SU-DHL-6 (cell line): ENCODE data around the gene GBX2.

ENCODE experiments used
- H2AFZ ChIP-seq: fragments of 200-600 bp; sonication (generic); 2 replicates; pipeline ENCODE4 v1.6.1; 2014; ENCODE audit warnings: low read depth, mild to moderate bottlenecking, moderate library complexity, mixed read lengths, antibody characterized with exemption, low read length; ENCODE audit not compliant: severe bottlenecking
- H3F3A ChIP-seq: fragments of 200-600 bp; shearing (Covaris generic); 2 replicates; pipeline ENCODE4 v1.6.0; 2016; ENCODE audit warnings: antibody characterized with exemption, mild to moderate bottlenecking; ENCODE audit not compliant: insufficient read depth
- H3K27ac ChIP-seq: fragments of 200-600 bp; sonication (generic); 2 replicates; pipeline ENCODE4 v1.5.1; 2016; ENCODE audit warnings: low read depth, mild to moderate bottlenecking, low read length, moderate library complexity, mixed read lengths
- H3K27me3 ChIP-seq: fragments of 200-600 bp; sonication (generic), shearing (Covaris generic); 2 replicates; pipeline ENCODE4 v1.6.0; 2014; ENCODE audit warnings: mild to moderate bottlenecking, low read length
- H3K36me3 ChIP-seq: fragments of 200-600 bp; sonication (generic); 2 replicates; pipeline ENCODE4 v1.6.1; 2014; ENCODE audit warnings: mild to moderate bottlenecking, low read length, mixed read lengths
- H3K4me2 ChIP-seq: fragments of 300-600, 200-600 bp; shearing (Covaris generic), sonication (generic); 2 replicates; pipeline ENCODE4 v1.6.0; 2014; ENCODE audit warnings: low read length, low read depth, mild to moderate bottlenecking; ENCODE audit not compliant: poor library complexity, severe bottlenecking
- H3K4me3 ChIP-seq: fragments of 200-600 bp; sonication (generic); 2 replicates; pipeline ENCODE4 v1.5.1; 2014; ENCODE audit warnings: antibody characterized with exemption, low read length, mild to moderate bottlenecking, mixed read lengths; ENCODE audit not compliant: insufficient read depth, poor library complexity, severe bottlenecking
- H3K79me2 ChIP-seq: fragments of 200-600 bp; sonication (generic); 2 replicates; pipeline ENCODE4 v1.6.1; 2014; ENCODE audit warnings: mild to moderate bottlenecking, low read length, moderate library complexity; ENCODE audit not compliant: insufficient read depth
- H3K9ac ChIP-seq: fragments of 200-600 bp; sonication (generic); 2 replicates; pipeline ENCODE4 v1.7.0; 2014; ENCODE audit warnings: mild to moderate bottlenecking, low read length
- H3K9me2 ChIP-seq: fragments of 200-600 bp; sonication (generic); replicated peaks from 2 replicates; pipeline ENCODE4 v1.6.1; 2014; ENCODE audit warnings: low read length; ENCODE audit not compliant: insufficient read depth
- H3K9me3 ChIP-seq: fragments of 200-600 bp; sonication (generic); 2 replicates; pipeline ENCODE4 v1.6.1; 2014; ENCODE audit warnings: low read length, mixed read lengths; ENCODE audit not compliant: insufficient read depth
- H4K20me1 ChIP-seq: fragments of 200-600 bp; sonication (generic); 2 replicates; pipeline ENCODE4 v1.6.1; 2014; ENCODE audit warnings: low read depth, mild to moderate bottlenecking, antibody characterized with exemption, low read length, moderate library complexity, mixed read lengths
- EZH2phosphoT487 ChIP-seq: fragments of 200-600 bp; sonication (generic), shearing (Covaris generic); conservative IDR thresholded peaks from 2 replicates; pipeline ENCODE4 v1.6.1; 2018; ENCODE audit warnings: mild to moderate bottlenecking, antibody characterized with exemption, low read length, moderate library complexity, mixed read lengths
- TF ChIP-seq, protein P1 (sequence below): fragments of 200-600 bp; sonication (generic); IDR thresholded peaks from one replicate; pipeline ENCODE4 v1.5.1; 2017; ENCODE audit warnings: antibody characterized with exemption, mild to moderate bottlenecking, low read length, moderate library complexity; ENCODE audit not compliant: insufficient read depth, poor library complexity, severe bottlenecking

The GBX2 gene

DNA sequence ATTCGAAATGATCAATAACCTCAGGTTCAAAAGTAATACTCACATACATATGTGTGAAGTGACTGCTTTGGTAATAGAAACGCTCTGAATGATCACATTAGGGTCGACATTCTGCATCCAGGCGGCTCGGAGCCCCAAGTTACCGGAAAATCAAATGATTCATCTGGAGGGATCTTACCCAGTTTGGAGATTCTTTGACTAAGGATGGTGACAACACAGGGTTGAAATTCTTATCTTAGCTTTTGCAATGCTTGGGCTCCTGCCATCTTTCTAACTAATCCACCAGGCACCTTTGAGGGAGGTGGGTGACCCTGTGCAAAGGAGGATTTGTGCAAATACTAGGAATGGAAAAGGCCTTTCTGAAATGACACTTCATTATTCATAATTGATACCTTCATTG lies 10.8 kb downstream of the GBX2 start:
- TF ChIP-seq, protein P1, sequence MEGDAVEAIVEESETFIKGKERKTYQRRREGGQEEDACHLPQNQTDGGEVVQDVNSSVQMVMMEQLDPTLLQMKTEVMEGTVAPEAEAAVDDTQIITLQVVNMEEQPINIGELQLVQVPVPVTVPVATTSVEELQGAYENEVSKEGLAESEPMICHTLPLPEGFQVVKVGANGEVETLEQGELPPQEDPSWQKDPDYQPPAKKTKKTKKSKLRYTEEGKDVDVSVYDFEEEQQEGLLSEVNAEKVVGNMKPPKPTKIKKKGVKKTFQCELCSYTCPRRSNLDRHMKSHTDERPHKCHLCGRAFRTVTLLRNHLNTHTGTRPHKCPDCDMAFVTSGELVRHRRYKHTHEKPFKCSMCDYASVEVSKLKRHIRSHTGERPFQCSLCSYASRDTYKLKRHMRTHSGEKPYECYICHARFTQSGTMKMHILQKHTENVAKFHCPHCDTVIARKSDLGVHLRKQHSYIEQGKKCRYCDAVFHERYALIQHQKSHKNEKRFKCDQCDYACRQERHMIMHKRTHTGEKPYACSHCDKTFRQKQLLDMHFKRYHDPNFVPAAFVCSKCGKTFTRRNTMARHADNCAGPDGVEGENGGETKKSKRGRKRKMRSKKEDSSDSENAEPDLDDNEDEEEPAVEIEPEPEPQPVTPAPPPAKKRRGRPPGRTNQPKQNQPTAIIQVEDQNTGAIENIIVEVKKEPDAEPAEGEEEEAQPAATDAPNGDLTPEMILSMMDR = no peak
- no peak for TF ChIP-seq EZH2phosphoT487
- Histone ChIP-seq H2AFZ (no peak overlapping the region), H3K4me2 (no peak overlapping the region), H3K4me3 (no peak overlapping the region), H3F3A (no peaks in the 10 kb centered on the region), H3K9me2 (no peaks in the 10 kb centered on the region), H3K9ac (no peak overlapping the region), H3K27me3 (no peaks in the 10 kb centered on the region), H3K27ac (no peak overlapping the region), H3K79me2 (no peaks in the 10 kb centered on the region), H4K20me1 (no peaks in the 10 kb centered on the region), H3K36me3 (no peaks in the 10 kb centered on the region), H3K9me3 (no peaks in the 10 kb centered on the region)

DNA sequence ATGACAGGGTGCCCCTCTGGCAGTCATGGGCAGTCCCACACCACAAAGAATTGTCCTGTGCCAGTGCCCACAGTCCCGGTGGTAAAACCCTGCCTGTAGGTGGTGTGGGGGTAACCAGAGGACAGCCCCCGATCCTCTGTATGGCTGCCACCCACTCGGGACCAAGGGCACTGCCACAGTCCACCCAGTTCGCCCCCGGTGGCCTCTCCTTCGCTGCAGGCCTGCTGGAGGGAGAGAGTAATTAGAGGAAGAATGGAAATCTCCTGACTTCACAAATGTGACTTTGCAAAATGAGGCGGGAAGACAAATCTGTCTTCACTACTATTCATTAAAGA lies 11.4 kb downstream of the GBX2 start:
- no peak overlapping the region for H3K27ac ChIP-seq
- TF ChIP-seq, protein P1 = no peak
- no peak for TF ChIP-seq EZH2phosphoT487
- H2AFZ ChIP-seq = no peak overlapping the region
- H3K9ac ChIP-seq = no peak overlapping the region
- no peaks in the 10 kb centered on the region for H3K9me2 ChIP-seq
- H3K4me3 ChIP-seq = no peak overlapping the region
- no peaks in the 10 kb centered on the region for H3K27me3 ChIP-seq
- H3F3A ChIP-seq = no peaks in the 10 kb centered on the region
- H3K36me3 ChIP-seq = no peaks in the 10 kb centered on the region
- H3K79me2 ChIP-seq = no peaks in the 10 kb centered on the region
- no peaks in the 10 kb centered on the region for H4K20me1 ChIP-seq
- H3K4me2 ChIP-seq = no peak overlapping the region
- H3K9me3 ChIP-seq = no peaks in the 10 kb centered on the region

DNA sequence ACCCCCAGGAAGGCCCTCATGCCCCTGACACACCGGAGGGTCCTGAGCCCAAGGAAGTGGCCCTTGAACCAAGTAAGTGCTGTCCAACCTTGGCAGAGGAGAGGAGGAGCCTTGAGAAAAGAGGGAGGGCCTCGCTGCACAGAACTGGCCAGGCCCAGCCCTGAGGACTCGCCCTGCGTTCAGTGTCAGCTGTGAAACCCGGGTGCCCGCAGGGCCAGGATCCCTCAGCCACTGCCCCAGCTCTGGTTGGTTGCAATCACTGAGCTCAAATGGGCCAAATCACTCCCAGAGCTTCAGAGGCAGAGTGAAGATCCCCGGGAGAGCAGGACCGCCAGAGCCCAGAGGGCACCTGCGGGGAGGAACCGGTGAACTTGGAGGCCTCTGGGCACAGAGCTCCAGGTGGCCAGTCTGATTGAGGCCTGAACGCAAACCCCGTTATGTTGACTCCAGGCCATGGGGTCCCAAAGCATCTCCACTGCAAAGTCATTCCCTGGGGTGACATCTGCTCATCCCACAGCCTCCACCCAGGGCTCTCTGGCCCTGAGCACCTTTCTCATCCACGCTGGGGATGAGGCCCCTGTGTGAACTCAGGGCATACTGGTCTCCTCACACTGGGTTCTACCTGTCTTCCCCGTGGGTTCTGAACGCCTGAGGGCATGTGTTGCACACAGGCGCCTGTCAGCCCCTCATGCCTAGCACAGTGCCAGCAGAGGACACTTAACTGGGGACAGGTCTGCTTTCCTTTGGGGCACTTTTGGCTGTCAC lies 11.9 kb downstream of the GBX2 start:
- Histone ChIP-seq H3K27me3 (no peaks in the 10 kb centered on the region), H3K27ac (no peak overlapping the region), H3K36me3 (no peaks in the 10 kb centered on the region), H3K9me2 (no peaks in the 10 kb centered on the region), H2AFZ (no peak overlapping the region), H3F3A (no peaks in the 10 kb centered on the region), H4K20me1 (no peaks in the 10 kb centered on the region), H3K4me3 (no peak overlapping the region), H3K4me2 (no peak overlapping the region), H3K9ac (no peak overlapping the region), H3K79me2 (no peaks in the 10 kb centered on the region), H3K9me3 (no peaks in the 10 kb centered on the region)
- no peak for TF ChIP-seq EZH2phosphoT487
- TF ChIP-seq, protein P1 = no peak
